ENCODE measurements around the gene LMNA.

GRCh38 chr1:156155756-156156510 lies 41.4 kb downstream of the LMNA start:
- TF ChIP-seq CTCF (IDR thresholded peaks at IDR 0.05) (no peak), EZH2 (IDR thresholded peaks at IDR 0.05; ENCODE audit: borderline replicate concordance, insufficient read depth, low read depth, low read length, poor library complexity, severe bottlenecking) (no peak)
